GM19324 (cell line): ENCODE data around the gene SPATA46.
"Not testable (repeated sequence)": the region's sequence is repeated elsewhere in the genome, so short reads cannot be mapped to it uniquely, and the experiment has no call there.

ENCODE experiments used
- ATAC-seq: cut with Tn5 transposase; IDR thresholded peaks from one replicate; pipeline ENCODE4 v1.9.1; 2021; ENCODE audit warnings: mild to moderate bottlenecking, moderate library complexity; ENCODE audit not compliant: unreplicated experiment, low FRiP score

SPATA46 gene

DNA sequence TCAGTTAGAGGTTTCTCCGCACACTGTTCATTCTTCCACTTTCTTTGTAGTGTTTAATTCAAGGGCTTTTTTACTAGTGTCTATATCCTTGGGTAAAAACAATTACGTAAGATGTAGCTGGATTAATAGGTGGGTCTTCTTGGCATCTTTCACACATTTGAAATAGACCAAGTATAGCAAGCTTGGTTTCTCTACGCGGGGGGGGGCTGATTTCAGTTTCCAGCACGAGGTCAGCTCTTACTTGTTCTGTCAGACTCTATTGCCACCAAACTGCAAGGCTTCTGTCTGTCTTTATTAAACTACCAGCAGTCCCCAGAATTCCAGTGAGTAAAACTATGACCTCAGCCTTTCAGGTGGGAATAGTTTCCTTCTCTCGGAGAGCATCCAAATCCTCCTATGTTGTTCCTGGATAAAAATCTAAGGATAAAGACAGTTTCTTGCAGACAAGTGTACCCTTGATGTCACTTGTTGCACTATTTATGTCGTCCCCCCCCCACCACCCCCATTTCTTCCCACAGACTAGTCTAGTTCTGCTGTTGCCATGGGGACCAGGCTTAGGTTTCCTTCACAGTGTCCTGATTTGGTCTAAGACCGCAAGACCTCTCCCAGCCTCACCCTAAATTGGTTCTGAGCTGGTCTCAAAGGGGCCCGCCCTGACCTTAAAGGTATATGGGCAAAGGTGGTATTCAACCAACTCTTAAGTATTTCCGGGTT, 17.0 kb downstream of the SPATA46 start:
- ATAC-seq, result no peak

DNA sequence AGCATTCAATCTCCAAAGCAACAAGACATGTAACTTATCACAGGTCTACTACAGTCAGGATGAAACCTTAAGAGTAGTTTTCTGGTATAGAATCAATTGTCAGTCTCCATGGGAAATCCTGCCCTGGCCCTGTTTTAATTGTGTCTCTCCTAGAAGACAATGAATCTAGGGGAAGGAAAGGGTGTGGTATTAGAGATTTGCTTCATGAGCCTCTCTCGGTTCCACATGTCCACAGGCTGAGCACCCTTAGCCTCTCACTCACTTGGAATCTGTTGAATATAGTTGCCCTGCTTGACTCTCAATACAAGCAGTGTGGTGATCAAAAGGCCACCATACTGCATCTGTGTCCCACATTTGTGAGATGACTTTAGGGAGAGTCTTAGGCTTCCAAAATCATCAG, 17.7 kb downstream of the SPATA46 start:
- ATAC-seq, result no peak

DNA sequence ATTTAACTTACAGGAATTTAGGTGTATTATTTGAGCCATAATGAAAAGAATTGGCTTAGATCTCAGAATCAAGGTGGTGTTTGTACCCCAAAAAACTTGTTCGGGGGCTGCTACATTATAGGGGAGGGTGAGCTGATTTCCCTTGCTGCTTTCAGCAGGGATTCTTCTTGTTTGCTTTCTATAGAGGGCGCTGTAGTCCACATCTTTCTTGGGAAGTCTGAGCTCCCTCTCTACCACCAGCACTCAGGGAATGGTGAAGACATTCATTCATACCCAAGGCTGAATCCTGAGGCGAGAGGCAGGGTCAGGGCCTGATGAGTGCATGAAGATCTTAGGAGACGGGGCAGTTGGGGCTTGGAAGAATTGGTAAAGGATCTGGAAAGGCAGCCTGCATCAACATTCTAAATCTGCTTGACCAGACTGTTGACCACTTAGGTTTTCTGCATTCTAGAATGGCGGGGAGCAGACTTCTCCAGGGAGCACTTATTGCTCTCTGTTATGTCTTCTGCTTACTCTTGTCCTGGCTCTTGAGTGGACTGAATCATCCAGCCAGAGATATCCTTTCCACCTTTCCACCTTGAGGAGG, 18.9 kb downstream of the SPATA46 start:
- no peak for ATAC-seq

DNA sequence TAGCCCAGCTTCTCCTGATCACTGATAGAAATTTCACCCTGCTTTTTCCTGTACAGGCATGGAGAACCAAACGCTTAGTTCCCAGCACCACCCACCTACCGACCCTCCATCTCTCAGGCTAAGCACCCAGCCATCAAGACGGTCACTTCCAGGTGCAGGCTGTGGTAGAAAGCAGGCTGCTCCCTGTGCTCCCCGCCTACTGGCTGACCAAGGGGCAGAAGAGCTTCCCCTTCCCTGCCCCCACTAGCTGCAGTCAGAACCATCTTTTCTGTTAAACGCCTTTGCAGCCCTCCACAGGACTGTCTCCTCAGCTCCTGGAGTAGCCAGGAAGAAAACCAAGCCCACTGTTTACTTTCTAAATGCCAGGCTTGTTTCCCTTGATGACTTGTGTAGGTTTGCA, 23.0 kb downstream of the SPATA46 start:
- no peak for ATAC-seq

DNA sequence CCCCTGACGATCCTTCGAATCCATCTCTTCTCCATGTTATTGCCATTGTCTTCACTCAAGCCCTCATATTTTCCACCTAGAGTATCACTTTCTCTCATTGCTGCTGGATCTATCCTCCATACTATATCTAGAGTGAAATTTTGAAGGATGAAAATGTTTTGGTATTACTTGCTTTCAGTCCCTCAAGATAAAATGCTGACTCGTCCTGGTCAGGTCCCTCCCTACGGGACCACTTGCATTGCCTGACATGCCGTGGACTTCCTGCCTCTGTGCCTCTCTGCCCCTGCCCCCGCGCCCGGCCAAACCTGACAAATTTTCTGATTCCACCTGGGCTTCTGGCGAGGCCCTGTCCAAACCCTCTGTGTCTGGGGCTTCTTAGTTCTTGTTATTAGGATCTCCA, 23.6 kb downstream of the SPATA46 start:
- ATAC-seq, result no peak

DNA sequence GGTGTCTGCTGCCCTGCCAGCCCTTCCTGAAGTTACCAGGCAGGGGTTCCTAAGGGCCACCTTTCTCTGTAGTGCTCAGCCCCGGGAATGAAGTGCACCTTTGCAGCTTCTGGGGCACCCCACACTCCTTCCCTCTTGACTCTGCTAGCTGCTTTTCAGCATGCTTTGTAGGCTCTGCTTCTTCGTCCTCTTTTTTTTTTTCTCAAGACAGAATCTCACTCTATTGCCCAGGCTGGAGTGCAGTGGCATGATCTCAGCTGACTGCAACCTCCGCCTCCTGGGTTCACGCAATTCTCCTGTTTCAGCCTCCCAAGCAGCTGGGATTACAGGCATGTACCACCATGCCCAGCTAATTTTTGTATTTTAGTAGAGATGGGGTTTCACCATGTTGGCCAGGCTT, 24.8 kb downstream of the SPATA46 start:
- not testable (repeated sequence) for ATAC-seq

DNA sequence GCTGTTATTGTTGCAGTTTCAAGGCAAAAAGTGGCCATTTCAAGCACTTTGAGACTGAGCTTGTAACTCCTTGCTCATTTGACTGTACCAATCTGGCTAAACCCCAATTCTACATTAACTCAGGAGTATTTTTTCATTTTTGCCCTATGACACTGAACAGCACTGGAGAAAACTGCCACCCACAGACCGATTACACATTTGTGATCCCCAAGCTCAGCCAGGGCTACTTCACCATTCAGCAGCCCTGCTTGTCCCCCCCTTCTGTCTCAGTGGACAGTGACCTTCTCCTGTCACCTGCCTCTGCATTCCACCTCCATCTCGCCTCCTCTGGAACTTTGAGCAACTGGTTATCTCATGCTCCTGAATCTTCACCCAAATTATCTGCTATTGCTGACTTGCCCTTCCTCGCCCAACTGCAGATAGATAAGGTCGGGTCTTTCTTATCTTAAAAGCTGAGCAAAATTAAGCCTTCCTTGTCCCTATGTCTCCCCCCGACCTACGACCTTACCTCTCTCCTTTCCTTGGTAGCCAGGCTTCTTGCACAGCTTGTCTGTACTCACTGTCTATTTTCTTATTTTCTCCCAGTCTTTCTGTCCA, 25.3 kb downstream of the SPATA46 start:
- ATAC-seq, result no peak

DNA sequence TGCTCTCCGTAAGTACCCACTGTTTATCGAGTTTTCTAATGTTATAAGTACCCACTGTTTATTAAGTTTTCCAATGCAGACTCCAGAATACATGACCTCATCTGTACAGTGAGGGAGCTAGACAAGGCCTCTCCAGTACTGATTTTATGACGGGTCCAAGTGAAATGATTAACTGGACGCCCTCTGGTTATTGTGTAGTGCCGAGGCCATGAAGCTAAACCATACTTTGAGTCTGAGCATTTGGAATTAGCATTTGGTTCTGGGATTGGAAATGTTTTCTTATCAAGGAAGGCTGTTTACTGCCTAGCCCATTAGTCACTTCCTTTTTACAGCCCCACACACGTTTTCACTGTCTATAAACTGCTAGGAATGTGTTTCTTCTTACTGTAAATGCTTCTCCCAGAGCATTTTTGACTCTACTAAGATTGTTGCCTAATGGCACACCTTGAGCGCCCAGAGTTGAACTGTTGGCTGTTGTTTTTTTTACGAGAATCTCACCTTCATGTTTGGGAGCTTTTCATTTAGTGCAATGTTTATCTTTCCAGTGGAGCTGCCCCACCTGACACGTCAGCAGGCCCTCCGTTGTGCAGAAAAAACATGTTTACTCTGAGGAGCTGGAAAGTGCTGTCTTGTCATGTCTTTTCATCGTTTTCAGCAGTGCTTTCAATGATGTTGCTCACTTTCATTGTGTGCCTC, 26.9 kb downstream of the SPATA46 start:
- no peak for ATAC-seq

DNA sequence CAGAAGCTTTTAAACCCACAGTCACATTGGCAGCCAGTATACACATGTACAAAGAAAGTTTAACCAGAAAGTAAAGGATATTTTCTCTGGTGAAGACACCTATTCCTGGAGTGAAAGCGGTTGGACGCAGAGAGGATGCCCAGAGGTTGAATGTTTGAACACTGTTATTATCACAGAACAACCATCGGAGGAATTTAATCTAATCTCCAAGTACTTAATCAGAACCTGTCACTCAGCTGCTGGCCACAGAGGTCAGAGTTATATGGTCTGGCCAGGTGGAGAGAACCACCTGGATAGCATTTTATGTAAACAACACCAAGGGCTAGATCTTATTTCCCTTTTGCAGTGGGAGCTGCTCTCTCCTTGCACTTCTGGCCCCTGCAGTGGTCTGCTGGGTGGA, 29.4 kb downstream of the SPATA46 start:
- ATAC-seq, result no peak

DNA sequence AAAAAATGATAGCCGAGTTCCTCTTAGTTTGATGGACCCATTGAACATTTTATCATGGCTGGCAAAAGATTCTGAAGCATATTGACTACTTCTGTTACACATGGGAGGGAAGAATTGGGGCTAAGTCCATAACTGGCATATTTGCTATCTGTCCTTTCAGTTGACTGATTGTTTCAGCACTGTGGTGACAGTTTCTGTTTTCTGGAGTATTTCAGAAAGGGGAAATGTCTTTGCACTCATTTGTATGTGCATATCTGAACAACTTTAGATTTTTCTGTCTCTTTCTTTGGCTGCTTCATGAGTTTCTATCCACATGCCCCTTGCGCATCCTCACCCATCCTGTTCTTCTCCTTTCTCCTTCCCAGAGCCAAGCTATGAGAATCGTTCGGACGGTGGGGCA, 33.2 kb downstream of the SPATA46 start:
- no peak for ATAC-seq

DNA sequence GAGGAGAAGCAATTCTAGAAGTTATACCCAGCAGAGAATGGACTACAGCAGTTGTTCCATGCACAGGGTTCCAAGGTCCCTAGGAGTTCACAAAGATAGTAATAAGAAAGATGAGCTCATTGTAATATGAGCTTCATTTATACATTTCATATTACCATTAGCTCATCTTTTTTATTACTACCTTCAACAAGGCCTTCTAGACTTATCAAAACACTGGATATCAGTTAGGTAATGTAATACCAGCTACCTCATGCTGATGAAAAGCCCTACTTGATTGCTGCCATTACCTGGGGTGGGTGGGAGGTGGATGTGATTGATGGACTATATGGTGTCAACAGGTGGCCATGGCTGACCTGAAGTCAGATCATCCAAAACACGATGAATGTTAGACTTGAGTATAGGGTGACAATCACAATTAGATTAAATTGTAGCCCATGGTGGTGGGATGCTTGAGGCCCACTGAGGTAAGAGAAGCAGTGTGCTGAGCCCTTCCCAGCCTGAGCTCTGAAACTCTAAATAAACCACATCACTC, 34.1 kb downstream of the SPATA46 start:
- ATAC-seq, result no peak

DNA sequence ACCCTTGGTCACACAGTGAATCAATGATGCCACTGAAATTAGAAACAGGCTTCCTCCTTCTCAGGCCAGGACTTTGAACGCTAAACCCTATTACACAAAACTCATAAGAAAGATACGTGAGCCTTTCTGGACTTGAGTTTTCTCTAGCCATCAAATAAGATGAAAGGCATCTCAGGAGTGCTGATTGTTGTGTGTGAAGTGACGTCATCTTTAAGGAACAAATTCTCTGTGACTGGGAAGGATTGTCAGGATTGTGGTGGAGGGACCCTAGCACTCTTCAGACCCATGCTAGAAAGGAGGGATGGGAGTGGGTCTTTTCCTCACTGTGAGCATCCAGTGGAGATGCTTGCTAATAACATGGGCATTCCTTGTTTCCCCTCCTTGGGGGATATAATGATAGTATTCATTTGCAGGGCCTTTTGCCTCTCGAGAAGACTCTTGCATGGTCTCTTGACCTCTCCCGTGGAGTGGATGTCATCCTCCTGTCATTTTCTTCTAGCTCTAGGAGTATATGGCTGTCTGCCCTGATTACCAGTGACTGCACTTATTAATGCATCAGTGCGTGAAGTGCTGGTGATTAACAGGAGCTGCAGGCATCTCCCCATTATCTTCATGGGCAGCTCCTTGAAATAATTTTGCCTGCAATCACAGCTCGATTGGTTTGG, 39.9 kb downstream of the SPATA46 start:
- ATAC-seq, result no peak

DNA sequence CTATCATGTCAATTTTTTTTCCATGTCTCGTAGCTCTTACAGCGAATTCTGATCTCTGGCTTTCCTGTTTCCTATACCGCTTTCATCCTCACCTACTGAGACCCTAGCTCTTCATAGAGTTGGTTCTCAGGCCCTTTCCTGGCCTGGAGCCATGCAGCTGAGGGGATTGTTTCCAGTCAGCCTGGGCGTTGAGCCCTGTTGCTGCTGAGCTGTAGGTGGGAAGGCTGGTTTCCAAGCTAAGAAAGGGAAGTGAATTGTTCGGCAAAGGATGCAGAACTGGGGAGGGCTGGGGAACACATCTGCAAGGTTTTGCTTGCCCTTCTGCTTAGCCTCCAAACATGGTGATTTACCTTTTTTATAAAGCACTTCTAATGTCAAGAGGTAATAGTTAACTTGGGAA, 41.5 kb downstream of the SPATA46 start:
- ATAC-seq, result no peak

DNA sequence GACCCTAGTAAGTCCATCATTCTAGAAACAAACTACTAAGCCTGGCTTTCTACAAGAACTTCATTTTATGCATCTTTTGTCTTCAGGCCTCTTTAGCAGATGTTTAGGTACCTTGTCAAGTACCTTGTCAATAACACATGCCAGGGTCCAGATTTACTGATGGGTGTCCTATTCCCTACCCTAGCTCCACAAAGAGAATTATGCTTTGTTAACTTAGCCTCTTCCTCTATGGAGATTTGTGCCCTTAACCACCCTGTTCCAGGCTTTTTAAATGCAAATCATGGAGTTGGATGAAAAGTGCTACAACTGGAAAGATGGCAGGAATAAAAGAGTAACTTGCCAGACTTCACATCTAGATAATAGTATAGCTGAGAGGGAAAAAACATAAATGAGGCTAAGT, 42.7 kb downstream of the SPATA46 start:
- no peak for ATAC-seq

DNA sequence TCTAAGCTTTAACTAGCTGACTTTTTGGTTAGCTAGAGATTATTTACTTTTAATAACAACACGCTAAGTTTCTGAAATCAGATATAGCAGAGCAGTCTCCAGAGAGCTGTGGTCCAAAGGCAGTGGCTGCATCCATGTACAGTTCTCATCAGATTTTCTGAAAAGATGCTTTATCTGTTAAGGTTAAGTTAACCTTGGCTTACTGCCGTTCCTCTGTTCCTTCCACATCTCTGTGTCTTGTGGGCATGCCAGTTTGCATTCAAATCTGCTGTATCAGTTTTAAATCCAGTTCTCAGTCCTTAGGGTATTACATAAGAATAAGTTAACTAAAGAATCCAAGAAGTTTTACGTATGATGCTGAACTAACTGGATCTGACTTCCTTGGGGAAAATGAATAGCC, 46.8 kb downstream of the SPATA46 start:
- ATAC-seq, result no peak

DNA sequence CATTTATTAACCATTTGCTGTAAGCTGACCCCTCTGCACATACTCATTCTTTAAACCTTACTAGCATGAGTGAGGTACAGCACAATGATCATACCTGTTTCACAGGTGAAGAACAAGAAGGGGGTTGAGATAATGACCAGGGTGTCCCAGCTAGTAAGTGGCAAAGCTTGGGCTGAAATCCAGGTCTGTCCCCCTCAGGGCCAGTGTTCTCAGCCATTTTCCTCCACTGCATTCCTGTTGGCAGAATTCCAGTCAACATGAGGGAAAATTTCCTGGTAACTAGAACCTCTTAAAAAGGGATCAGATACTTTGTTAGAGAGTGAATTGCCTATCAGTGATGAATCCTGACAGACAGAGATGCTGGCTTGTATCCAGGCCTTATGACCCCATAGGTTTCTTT, 48.1 kb downstream of the SPATA46 start:
- ATAC-seq, result no peak

DNA sequence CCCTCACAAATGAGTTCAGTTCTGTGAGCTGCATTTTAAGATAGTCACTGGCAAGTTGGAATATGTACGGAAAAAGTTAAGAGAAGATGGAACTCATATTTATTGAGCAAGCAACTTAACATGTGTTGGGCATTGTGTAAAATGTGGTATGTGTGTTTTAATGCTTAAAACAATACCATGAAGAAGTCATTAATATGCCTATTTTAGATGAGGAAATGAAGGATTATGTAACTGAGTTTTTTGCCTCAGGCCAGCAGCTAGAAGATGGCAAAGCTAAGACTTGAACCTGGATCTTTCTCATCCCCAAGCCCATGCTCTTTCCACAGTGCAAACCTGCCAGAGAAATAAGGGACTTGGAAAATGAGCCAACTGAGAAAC, 48.9 kb downstream of the SPATA46 start:
- ATAC-seq, result no peak

DNA sequence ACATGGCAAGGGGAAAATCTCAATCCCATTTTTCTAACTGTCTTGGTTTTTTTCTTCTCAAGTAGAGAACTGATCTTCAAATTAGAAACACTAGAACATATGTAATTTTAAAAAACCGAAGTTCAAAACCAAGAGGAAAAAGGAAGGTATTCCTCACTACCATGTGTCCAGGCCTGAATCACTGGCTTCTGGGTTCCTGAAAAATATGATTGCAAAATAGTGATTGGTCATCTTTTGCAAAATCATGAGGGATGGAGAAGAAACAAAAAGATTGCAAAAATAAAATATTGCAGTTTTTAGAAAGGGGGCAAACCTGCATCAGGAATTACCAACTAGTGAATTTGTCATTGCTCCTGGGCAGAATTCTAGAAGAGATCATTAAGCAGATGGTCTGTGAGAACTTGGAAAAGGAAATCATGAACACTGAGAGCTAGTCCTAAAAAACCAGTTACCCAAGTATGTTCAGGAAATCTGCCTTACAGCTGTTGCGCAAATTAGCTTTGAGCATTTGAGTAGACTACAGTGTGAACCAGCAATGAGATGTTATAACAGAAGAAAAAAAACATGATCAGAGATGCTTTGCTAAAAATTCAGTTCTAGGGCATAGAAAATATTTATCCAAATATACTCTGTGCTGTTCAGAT, 49.4 kb downstream of the SPATA46 start:
- ATAC-seq, result no peak

DNA sequence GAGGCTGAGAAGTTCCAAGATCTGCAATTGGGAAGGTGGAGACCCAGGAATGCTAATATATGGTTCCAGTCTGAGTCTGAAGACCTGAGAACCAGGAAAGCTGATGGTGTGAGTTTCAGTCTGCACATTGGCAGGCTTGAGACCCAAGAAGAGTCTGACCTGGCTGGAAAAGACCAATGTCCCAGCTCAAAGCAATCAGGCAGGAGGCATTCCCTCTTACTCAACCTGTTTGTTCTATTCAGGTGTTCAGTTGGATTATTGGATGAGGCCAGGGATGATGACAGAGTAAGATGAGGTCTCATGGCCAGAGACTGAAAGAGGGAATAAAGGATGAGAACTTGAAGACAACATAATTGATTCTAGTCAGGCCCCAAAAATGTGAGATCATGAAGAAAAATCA, 50.1 kb downstream of the SPATA46 start:
- ATAC-seq, result no peak

DNA sequence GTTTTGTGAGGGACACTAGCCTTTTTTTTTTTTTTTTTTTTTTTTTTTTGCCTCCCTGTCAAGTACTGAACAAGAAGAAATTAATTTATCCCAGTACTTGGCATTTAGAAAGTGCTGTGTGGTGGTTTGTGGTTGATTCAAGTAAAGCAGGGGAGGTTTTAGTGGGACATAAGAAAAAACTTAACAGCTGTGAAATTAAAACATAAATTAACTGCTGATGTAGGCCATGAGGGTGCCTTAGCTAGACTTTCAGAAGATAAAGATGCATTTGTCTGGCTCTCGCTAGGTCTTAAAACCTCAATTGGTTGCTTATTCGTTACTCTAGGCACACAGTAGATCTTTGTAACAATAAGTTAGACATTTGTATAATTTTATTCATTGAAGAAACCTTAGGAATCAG, 52.3 kb downstream of the SPATA46 start:
- no peak for ATAC-seq
